Embryonic facial prominence (tissue), 1 donor: ENCODE measurements around the gene MYOM1.

Experiments used
- DNase-seq: peaks from one replicate; pipeline ENCODE4 v3.0.0-alpha.2; 2016; ENCODE audit errors: extremely low spot score

The MYOM1 gene

GRCh38 chr18:3250237-3251107, 30.7 kb upstream of the MYOM1 start:
- DNase-seq: no peak

DNA sequence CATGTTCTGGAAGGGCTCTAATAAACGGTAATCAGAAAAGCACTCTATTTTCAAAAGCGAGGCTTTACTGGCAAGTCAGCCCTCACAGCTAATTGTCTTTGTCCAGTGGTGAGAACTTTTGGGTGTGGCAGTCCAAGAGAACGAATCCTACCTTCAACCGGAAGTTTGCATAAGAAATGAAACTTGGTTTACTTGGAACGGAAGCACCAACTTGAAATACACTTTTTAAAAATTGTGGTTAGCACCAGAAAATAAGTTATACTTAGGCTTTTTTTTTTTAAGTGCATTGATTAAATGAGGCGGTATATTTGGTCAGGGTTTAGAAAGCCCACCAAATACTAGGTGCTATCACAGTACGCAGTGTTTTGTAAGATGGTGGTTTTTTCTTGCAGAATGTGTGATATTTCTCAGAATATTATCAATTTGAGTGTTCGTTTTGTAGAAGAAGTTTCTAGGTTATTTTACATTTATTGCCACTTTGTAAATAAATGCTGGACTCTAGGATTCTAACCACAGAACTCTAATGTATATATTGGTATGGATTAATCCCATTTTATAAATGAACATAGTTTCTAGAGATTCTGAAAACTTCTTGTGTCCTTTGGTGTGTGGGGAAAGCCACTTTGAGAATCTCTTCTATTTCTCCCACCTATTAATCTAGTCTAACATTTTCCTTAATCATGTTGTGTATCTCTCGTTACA, 29.0 kb upstream of the MYOM1 start:
- no peak for DNase-seq

GRCh38 chr18:3248062-3248657, 28.4 kb upstream of the MYOM1 start:
- DNase-seq: peak; percentile 36

DNA sequence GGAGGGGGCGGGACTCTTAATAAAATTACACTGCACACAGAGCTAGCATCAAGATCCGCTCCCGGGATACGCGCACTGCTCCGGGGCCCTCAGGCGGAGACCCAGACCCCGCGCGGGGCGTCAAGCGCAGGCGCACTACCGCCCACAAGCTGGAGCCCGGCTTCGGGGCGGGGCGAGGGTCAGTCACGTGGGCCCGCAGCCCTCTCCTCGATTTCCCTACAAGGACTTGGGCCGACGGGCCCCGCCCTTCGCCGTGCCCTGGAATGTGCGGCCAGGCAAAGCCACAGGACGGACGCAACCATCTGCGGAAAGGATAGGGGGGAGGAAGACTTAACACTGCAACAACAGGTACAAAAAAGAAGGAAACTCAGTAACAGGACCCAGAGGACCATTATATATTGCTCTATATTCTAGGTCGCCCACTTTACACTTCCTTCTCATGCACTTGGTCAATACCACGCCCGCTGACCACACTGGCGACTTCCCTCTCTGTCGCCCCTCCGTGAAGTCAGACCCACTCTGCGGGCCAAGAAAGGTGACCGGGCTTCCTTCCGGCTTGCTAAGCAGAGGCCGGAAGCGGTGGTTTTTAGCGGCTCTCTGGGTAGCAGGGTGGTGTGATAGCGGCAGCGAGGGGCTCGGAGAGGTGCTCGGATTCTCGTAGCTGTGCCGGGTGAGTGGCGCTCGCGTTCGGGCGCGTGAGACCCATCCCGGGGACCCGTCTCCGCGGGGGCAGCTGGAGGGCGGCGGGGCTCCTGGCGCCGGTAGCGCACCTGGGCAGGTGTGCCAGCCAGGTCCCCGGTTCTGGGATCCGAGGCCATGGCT, 27.7 kb upstream of the MYOM1 start, which contains the start of gene MYL12A:
MYL12A (plus strand) TSS at position 562 of the 822 bp plus-strand sequence. CDS start 5,447 bp downstream, outside the sequence.
- peak; percentile 95 for DNase-seq

DNA sequence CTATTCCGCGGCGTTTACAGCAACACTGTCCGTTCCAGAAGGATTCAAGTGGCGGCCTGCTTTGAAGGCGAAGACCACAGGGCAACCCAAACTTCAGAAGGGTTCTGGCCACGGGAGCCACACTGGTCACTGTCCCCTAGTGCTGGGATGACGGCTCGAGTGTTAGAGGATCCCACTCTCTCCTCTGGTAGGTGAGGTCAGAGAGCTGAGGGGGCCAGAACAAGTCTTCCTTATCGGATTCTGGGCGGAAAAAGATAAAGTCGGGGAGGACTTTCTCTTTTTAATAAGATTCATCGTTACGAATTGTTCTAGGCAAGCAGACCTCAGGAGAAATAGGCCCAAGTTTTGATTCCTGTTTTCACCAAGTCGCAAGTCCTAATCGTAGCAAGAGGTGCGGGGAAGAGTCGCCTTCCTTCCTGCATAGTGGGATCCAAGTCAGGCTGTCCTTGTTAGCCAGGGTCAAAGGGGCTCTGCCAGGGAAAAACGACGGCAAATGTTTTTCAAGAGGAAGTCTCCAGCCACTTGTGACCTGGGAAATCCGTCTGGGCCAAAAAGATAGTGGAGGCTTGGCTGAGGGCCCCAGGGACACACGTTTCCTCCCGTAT, 27.0 kb upstream of the MYOM1 start:
- DNase-seq: no peak

DNA sequence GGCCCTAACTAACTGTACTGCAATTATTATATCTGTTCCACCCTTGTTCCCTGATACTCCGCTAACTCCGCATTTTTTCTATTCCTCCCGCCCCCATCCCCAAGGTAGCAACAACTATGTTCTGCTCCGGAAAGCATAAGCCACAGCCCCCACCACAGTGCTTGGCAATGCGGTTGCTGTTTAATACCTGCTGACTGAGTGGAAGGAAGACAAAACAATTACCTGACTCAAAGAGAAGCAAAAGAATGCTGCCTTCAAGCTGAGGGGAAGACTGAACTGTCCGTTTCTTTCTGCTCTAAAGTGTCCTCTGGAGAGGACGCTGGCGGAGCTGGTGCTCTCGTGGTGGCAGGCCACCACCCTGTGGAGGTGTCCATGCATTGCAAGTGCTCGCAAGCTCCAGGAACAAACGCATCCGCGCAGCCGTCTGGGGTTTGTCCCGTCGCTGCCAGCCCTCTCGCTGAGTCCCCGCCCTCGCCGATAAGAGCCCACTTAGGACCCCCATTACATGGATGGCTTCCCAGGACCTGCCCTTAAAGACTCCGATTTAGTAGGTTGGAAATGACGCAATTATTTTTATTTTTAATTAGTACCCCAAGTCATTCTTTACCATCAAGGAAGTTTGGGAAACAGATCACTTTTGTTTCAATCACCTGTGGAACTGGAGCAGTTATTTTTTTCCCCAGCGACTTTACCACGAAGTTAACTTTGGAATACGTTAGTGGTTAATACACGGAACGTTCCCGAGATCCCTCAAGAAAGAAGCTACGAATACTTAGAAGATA, 26.3 kb upstream of the MYOM1 start:
- DNase-seq: peak; percentile 74

DNA sequence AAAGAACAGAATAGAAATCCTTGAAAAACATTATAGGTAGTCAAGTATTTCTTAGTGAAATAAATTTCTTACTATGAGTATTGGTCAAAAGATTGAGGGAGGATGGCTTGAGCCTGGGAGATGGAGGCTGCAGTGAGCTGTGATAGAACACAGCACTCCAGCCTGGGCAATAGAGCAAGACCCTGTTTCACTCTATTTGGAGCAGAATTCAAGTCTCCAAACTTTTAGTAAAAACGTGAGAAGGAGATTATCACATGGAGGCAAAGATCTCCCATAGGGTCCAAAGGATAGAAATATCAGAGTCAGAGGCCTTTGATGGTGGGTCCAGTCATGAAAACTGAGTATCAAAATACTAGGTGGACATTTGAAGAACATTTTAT, 25.4 kb upstream of the MYOM1 start:
- DNase-seq: no peak

DNA sequence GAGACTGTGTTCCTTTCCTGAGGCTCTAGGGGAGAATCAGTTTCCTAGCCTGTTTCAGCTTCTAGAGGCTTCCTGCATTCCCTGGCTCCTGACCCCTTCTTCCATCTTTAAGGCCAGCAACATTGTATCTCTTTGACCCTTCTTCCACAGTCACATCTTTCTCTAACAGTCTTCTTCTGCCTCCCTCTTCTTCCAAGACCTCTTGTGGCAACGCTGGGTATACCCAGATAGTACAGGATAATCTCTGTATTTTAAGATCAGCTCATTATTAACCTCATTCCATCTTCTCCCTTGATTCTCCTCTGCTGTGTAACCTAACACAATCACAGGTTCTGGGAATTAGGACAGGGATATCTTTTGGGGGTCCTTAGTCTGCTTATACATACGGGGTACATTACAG, 19.0 kb upstream of the MYOM1 start:
- no peak for DNase-seq

GRCh38 chr18:3236470-3236869, 16.7 kb upstream of the MYOM1 start:
- no peak for DNase-seq

- DNase-seq: no peak
These were observed 16.1 kb upstream of the MYOM1 start for GRCh38 chr18:3235846-3236245.

GRCh38 chr18:3234457-3234856, 14.7 kb upstream of the MYOM1 start:
- no peak for DNase-seq

DNA sequence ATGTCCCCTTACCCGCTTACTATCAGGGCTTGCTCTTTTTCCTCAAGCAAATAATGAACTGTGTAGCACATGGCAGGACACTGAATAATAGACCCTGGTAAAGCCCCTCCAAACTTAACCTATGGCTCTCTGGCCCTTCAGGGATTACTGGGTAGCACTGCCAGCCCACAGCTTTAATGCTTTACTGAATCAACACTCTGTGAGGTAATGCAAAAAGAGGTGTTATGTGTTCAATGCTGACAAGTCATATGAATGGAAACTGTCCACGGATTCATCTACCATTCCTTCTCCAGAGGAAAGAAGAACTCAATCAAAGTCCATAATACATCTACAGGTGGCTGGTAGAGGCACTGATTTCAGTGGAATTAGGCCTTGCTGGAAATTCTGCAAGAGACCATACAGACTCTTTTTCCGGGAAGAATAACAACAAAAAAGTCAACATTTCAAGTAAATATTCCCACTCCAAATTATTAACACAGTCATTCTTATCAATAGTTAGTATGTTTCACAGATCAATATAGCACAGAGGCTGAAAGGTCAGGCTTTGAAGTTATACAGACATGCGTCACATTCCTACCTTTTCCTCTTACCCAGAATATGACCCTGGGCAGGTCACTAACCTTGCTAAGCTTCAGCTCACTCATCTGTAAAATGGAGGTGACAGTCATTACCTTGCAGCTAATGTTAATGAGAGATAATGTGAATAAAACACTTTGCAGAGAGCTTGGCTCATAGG, 13.8 kb upstream of the MYOM1 start:
- DNase-seq: no peak

DNA sequence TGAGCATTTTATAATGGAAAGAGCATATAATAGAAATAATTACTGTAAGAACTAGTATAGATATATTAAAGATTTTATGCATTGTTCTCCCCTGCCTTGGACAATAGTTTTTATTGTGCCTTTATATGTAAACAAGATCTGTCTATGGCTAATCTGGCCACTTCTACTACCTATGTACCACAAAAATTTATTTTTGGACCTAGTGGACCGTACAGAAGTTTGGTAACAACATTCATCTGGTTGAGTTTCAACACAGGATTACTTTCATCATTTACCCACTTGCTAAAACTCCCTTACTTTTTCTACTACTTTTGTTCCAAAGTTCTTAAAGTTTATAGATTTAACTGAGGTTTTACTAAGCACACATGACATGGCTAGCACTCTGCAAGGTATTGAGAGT, 13.2 kb upstream of the MYOM1 start:
- no peak for DNase-seq

GRCh38 chr18:3230401-3231334, 10.9 kb upstream of the MYOM1 start:
- no peak for DNase-seq

DNA sequence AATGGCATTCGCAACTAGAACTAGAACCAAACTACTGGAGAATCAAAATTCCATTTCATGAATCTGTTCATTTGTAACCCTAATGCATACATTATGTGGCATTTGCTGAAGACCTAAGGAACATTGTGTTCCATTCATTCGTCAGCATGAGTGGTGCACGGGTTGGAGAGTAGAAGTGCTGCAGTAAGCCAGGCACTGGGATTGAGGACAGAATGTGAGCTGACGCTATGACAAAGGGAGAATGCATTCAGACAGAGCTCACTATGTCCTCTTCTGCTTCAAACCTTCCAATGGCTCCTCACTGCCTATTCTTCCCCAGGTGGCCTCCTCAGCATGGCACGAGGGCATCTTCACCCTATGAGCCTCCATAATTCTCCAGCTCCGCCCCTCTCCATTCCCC, 6.3 kb upstream of the MYOM1 start:
- DNase-seq: no peak

DNA sequence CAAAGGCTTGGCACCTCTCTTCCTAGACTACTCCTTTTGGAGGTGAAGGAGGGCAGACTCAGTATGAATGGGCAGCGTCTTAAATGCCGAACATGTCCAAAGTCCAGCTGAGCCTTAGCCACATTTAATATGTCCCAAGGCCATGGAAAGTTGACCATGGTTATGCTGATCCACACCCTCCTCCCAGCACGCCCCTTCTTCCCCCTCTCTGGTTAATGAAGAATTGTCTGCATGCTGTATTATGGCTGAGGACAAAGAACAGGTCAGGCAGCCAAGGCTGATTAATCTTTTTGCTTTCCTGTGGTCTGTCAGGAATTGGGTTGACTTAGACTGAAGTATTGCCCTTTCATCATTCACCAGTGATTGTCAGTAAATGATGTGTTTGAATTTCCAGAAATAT, 5.8 kb upstream of the MYOM1 start:
- no peak for DNase-seq

GRCh38 chr18:3224223-3224622, 4.5 kb upstream of the MYOM1 start:
- no peak for DNase-seq

DNA sequence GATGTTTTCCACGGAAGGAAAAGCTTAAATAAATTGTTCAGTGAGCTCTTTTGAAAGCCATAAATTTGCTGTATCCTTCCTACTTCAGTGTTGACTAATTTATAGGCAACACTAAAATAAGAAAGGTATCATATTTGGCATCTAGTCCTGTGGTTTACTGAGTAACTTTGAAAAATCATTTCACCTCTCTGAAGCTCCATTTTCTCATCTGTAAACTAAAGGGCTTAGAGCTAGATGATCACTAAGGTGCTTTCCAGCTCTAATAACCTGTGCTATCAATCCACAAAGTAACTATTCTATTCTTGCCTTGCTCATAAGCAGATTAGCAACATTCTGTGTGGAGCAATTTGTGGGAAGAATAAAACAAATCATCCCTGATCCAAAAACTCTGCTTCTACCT, 3.6 kb upstream of the MYOM1 start:
- DNase-seq: no peak

GRCh38 chr18:3221496-3221895, 1.7 kb upstream of the MYOM1 start:
- no peak for DNase-seq
